Ovary (tissue), 9 donors: ENCODE data around the gene ARHGDIA. TPM values are rescaled to one million over a fixed set of nuclear protein-coding genes. Genes with fewer than 3 reads are reported as not detected.

Source experiments
- DNase-seq, 5 donors: peaks; one replicate each; pipeline ENCODE4 v3.0.0-alpha.2; 2019 to 2020
- H3K27ac ChIP-seq, 2 donors: fragments of 200-600 bp; one replicate each; pipeline versions ENCODE4 v1.5.1 to v1.8.0; 2019 to 2022
- H3K27me3 ChIP-seq: fragments of 200-600 bp; one replicate; pipeline ENCODE4 v1.8.0; 2022
- H3K36me3 ChIP-seq: fragments of 200-600 bp; sonication (generic); one replicate; pipeline ENCODE4 v1.5.1; 2019
- H3K4me1 ChIP-seq: one replicate; pipeline ENCODE4 v1.8.1; 2013; ENCODE audit warnings: mild to moderate bottlenecking, moderate library complexity; ENCODE audit not compliant: insufficient read depth
- H3K4me3 ChIP-seq: fragments of 200-600 bp; sonication (generic); one replicate; pipeline ENCODE4 v1.5.1; 2017
- H3K9me3 ChIP-seq, 2 donors: fragments of 200-600 bp in 1 of 2; sonication (generic) in 1 of 2; one replicate each; pipeline versions ENCODE4 v1.5.1 to v1.8.1; 2013 to 2019; ENCODE audit warnings: mild to moderate bottlenecking in 1 of 2, moderate library complexity in 1 of 2
- CTCF ChIP-seq, 3 donors: fragments of 450-650 bp in 2 of 3; fragments of 200-600 bp in 1 of 3; IDR thresholded peaks; one replicate each; pipeline versions ENCODE4 v1.5.1 to v1.8.0; 2016 to 2022; ENCODE audit warnings: antibody characterized with exemption in 3 of 3, mild to moderate bottlenecking in 1 of 3
- EP300 ChIP-seq: sonication (generic); formaldehyde crosslinking; IDR thresholded peaks from one replicate; pipeline ENCODE4 v1.6.1; 2017; ENCODE audit warnings: antibody characterized with exemption
- POLR2A ChIP-seq: fragments of 450-650 bp; IDR thresholded peaks from one replicate; pipeline ENCODE4 v1.6.1; 2017; ENCODE audit warnings: antibody characterized with exemption, mild to moderate bottlenecking, moderate library complexity
- WGBS, 3 donors: extraction: QIAGEN DNeasy Blood & Tissue Kit in 1 of 3; methylation state at CpG; one replicate each; pipeline versions ENCODE4 v1.1.5 to v1.1.7; 2013 to 2017; 5-methylcytosine and 5-hydroxymethylcytosine counted together
- intact Hi-C, 4 donors: fragments of 100-400 bp; cut with DNase I; formaldehyde crosslinking; loops; one replicate each; pipeline versions ENCODE4 v1.11.0 to v1.15.1; 2022 to 2023
- polyA plus RNA-seq, 2 donors: library from polyadenylated mRNA; stranded (reverse); fragments of 200-250 nt in 1 of 2; fragments of 350-450 nt in 1 of 2; fragmentation: Illumina TruSeq in 1 of 2; extraction: RNeasy Lipid Tissue Mini Kit (QIAGEN cat#74804) in 1 of 2; gene quantifications; one replicate each; pipeline ENCODE4 v1.2.3, GENCODE V29; 2013 to 2014
- total RNA-seq, 7 donors: library from RNA; depleted of rRNA in 2 of 7; stranded (reverse); fragments of >200 nt in 2 of 7; fragmentation: NEBNext Ultra II Directional in 3 of 7; extraction: Animal tissue kit (Norgen Biotek cat#: 25700) in 3 of 7; gene quantifications; one replicate each; pipeline versions ENCODE4 v1.1.0 to v1.2.4, GENCODE V29; 2016 to 2023
- donor health status: DM: no; HTN: no; CAD: no; lungs with moderate emphysema.
- donor health status: DM: no; HTN: no; CAD: no.
- donor health status: Bipolar disorder and iron deficiency.
- donor health status: DM: yes; HTN: yes; CAD: no.
- donor health status: DM: no; HTN: no; CAD: no.
- donor health status: DM: yes; HTN: yes; CAD: no.

ARHGDIA gene
- total and polyA plus RNA-seq, 9 donors = 52.0 to 455 (median 293) TPM

- DNase-seq = no peak
- Histone ChIP-seq H3K4me3 (no peak overlapping the region), H3K36me3 (no peaks in the 10 kb centered on the region), H3K4me1 (peaks cover 2% of the 10 kb centered on the region), H3K27me3 (no peaks in the 10 kb centered on the region), H3K27ac (no peak overlapping the region), H3K9me3 (no peaks in the 10 kb centered on the region)
- intact Hi-C loops = no loop called here
- TF ChIP-seq EP300 (no peak), CTCF (IDR thresholded peaks at IDR 0.05) (no peak), POLR2A (no peak)
- WGBS, 3 donors = 94 to 97% (median 96%) methylated on average over 5 of the region's 5 CpGs
Measured at GRCh38 chr17:81877569-81877968, 6.4 kb upstream of the ARHGDIA start.

GRCh38 chr17:81871387-81872230 lies 472 bp upstream of the ARHGDIA start:
- TF ChIP-seq CTCF (IDR thresholded peaks at IDR 0.05) (peak in 2 of 3 donors; percentile 33 to 56), EP300 (peak; percentile 21), POLR2A (peak; percentile 98)
- peaks cover 12% of the 10 kb centered on the region for H3K4me1 ChIP-seq
- no peaks in the 10 kb centered on the region for H3K9me3 ChIP-seq
- peak overlapping the region; percentile 87 to 95 for H3K27ac ChIP-seq
- 0 to 1% (median 0%) methylated on average over 47 to 86 of the region's 86 CpGs for WGBS, 3 donors
- H3K36me3 ChIP-seq = no peaks in the 10 kb centered on the region
- intact Hi-C loops = no loop called here
- H3K27me3 ChIP-seq = no peaks in the 10 kb centered on the region
- DNase-seq = peak; percentile 93 to 96 (median 95)
- H3K4me3 ChIP-seq = peak overlapping the region; percentile 90

GRCh38 chr17:81870131-81870980 lies 781 bp downstream of the ARHGDIA start:
- no peaks in the 10 kb centered on the region for H3K36me3 ChIP-seq
- no peaks in the 10 kb centered on the region for H3K27me3 ChIP-seq
- DNase-seq = peak in 4 of 5 donors; percentile 41 to 69 (median 56)
- peak overlapping the region; percentile 90 for H3K4me3 ChIP-seq
- 1 to 4% (median 2%) methylated on average over 23 to 65 of the region's 65 CpGs for WGBS, 3 donors
- no peaks in the 10 kb centered on the region for H3K9me3 ChIP-seq
- peak overlapping the region; percentile 87 to 95 for H3K27ac ChIP-seq
- TF ChIP-seq POLR2A (no peak), CTCF (IDR thresholded peaks at IDR 0.05) (no peak), EP300 (no peak)
- H3K4me1 ChIP-seq = peaks cover 12% of the 10 kb centered on the region
- intact Hi-C loops = no loop called here

GRCh38 chr17:81869221-81870130 lies 1.7 kb downstream of the ARHGDIA start:
- Histone ChIP-seq H3K27me3 (no peaks in the 10 kb centered on the region), H3K4me3 (peak overlapping the region; percentile 90), H3K9me3 (no peaks in the 10 kb centered on the region), H3K36me3 (no peaks in the 10 kb centered on the region), H3K27ac (peak overlapping the region; percentile 87 to 95), H3K4me1 (peaks cover 12% of the 10 kb centered on the region)
- no peak for TF ChIP-seq POLR2A
- peak; percentile 85 to 88 (median 88) for TF ChIP-seq CTCF (IDR thresholded peaks at IDR 0.05)
- intact Hi-C loops = no loop called here
- WGBS, 3 donors = 20 to 34% (median 20%) methylated on average over 41 to 52 of the region's 52 CpGs
- peak; percentile 41 to 78 (median 64) for DNase-seq
